Measurements from ENCODE around the gene NDEL1.

Gene NDEL1

DNA sequence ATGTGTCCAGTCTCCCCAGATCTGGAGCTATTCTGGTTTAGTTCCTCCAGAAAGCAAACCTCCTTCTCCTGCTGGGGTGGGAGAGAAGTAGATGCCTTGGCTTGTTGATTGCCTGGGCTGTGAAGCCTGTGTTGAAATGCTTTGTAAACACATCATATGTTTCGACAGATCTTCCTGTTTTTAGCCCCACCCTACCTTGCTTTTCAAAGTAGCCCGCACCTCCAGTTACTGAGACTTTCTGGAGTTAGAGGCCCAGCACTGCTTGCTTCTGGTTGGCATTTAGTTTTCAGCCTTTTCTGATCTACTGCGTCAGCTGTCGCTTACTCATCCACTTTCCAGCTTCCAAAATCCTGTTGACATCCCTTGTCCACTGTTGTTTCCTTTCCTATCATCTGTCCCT, 17.9 kb upstream of the NDEL1 start:
- DNase-seq, result peak; percentile 50

DNA sequence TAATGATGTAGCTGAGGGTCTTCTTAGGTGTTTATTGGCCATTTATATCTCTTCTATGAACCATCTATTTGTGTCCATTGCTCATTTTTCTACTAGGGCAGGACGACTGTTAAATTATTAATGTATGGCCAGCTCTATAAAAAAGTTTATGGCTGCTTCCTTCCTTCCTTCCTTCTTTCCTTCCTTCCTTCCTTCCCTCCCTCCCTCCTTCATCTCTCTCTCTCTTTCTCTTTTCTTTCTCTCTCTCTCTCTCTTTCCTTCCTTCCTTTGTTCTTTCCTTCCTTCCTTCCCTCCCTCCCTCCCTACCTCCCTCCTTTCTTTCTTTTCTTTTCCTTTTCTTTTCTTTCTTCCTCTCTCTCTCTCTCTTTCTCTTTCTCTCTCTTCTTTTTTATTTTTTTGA, 17.2 kb upstream of the NDEL1 start:
- DNase-seq, result no peak

DNA sequence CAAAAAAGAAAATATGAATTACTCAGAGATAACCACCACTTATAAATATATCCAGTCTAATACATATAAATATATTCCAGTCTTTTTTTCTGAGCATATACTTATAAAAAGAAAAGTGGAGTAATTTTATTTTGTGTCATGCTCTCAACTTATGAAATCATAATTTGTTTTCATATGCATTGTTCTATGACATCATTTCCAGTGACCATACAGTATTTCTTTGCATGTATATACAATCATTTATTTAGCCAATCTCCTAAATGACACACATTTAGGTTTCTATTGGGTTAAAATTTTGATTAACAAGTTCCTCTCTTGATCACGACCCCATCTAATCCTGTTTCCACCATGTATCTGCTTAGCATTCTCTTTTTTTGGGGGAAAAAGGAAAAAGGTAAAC, 16.4 kb upstream of the NDEL1 start:
- DNase-seq, result no peak

DNA sequence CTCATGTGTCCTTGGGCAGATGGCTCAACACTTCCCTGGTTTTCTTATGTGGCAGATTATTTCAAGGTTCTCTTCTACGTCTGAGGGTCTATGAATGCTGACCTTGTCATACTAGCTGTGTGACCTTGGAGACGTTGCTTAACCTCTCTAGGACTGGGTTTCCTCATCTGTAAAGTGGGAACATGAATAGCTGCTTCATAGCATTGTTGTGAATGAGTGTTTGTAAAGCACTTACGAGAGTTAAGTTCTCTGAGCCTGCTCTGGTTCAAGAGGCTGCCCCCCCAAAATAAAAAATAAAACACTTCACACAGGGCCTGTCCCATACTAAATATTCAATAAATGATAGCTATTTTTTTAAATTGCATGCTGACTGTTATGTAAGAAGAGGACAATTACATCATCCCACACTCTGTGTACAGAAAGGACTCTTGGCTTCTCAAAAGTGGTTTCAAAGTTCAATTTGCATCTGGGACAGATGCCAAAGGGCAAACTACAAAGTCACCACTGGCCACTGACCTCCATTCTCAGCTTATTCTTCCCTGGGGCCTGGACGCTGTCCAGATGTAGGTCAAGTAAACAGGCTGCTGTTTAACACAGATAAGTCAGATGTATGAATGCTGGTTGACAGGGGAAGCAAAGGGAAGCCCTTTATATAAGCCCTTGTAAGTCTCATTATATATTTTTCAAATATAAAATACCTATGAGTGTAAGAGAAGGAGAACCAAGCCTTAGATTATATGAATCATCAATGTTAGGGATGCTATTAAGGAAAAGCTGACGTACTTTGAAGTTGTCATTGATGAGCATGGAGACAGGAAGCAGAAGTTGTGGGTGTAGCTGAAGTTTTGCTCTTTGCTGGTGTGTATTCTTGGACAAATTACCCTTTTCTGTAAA, 15.4 kb upstream of the NDEL1 start:
- peak; percentile 13 for DNase-seq

DNA sequence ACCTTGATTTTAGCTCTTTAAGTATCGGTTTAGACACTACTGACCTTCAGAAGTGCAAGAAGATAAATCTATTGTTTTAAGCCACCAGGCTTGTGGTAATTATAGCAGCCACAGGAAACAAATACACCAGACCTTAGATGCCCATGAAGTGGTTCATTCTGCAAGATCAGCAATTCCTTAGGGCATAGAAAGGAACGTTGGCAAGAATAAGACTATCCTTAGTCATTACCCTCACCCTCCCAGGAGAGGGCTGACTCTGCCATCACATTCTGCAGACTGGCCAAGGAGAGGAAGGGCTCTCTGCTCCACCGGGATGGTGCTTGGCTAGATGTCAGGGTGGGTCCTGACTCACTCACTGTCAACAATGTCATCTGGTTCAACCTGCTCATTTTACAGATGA, 14.1 kb upstream of the NDEL1 start:
- DNase-seq, result no peak

DNA sequence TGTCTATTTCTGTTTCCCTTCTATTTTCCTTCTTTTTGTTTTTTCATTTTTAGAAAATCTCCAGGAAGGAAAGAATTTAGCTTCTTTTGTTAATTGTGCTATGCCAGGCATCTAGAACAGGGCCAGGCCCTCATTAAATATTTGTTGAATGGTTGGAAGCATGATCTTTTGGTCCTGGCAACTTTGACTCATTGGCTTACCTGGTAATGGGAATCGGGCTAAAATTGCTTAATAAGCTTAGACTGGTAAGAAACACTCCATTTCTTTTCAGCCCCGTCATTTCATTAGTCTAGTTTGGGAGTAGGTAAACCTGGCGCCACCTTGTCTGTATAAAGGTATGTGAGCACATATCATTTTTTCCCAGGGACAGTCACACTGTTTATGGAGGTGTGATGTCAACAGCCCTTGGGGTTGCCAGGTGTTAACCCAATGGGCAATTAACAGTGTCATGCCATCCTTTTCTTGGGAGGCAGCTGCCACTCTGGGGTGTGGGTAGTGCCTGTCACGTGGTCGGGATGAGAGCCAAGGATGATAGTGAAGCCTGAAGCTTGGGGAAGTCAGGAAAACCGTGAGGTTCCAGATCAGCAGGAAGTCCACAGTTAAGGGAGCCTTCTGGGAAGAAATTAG, 9.5 kb upstream of the NDEL1 start:
- no peak for DNase-seq

DNA sequence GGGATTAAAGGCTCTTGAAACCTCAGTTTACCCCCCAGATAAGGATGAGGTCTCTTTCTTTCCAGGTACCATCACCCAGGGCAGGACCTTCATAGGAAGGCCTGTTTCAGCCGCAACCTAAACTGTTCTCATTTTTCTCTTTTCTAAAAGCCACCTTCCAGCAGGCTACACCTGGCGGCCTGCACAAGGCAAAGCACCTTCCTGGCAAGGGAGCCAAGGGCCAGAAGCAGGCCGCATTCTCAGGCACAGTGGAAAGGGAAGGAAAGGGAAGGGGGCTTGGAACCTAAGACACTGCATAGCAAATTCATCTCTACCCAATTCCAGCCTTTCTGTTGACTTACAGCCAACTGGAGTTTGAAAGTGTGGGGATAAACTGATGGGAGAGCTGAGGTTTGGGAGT, 8.9 kb upstream of the NDEL1 start:
- DNase-seq, result no peak

DNA sequence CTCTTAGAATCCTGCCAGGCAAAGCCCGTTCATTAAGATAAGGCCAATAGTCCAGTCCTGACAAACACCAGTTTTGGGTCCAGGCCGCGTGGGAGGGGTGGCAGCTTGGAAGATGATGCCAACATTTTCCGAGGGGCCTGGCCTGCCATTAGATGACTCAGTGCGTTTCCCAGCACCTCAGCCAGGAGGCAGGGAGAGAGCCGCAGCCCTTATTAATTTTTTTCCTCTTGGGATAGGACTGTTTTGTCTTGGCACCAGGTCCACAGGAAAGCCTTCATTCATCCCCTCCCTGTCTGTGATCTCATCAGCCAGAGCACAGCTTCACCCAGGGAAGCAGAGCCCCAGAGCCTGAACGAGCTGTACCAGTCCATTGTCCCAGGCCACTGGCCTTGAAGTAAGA, 4.7 kb upstream of the NDEL1 start:
- DNase-seq, result no peak

DNA sequence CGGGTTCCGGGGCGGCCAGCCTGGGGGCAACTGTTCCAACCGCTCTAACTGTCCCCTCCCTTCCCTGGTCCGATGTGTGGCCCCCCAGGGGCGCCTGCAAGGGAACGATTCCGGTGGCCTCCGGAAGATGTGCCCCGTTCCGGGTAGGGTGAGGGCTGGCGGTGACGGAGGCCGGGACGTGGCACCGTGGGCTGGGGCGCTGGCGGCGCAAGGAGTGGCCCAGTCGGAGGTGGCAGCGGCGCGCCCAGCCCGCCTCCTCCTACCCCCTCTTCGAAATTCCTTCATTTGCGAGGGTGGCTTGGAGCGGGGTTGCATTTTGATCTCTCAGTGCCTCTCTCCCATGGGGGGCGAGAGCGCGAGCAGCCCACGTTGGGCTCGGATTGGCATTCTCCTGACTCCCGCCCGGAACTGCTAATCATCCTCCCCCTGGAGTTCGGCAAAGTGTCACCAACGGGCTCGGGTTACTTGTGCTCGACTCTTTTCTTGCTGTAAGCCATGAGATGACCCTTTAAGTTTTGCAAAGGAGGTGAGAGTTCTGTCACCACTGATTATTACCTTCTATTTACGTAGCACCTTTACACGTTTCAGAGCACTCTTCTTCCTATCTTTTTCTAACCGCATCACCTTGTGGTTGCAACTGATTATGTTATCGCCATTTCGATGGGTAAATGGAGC, 622 bp downstream of the NDEL1 start:
- peak; percentile 46 for DNase-seq

DNA sequence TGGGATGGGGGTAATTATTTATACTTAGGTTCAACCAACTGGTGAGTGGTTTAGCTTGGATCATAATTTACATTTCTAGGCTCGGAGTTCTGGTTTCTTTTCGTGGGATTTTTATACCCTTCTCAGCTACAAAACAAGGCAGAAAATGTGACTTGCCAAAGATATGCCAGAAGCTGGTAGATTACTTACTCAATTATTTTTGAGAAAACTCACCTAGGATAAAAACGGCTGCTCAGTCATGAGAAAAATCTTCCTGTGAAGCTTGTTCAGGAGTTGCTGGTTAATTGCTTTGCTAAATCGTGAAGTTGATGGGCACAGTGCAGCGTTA, 1.1 kb downstream of the NDEL1 start:
- no peak for DNase-seq

DNA sequence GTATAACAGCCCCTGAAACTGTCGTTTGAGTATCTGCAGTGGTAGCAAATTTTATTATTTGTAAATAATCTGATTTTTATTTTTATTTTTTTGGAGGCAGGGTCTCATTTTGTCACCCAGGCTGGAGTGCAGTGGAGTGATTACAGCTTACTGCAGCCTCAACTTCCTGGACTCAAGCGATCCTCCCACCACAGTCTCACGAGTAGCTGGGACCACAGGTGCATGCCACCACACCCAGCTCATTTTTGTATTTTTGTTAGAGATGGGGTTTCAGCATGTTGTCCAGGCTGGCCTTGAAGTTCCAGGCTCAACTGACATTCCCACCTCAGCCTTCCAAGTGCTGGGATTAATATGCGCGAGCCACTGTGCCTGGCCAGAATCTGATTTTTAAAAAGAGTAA, 2.8 kb downstream of the NDEL1 start:
- DNase-seq, result no peak

DNA sequence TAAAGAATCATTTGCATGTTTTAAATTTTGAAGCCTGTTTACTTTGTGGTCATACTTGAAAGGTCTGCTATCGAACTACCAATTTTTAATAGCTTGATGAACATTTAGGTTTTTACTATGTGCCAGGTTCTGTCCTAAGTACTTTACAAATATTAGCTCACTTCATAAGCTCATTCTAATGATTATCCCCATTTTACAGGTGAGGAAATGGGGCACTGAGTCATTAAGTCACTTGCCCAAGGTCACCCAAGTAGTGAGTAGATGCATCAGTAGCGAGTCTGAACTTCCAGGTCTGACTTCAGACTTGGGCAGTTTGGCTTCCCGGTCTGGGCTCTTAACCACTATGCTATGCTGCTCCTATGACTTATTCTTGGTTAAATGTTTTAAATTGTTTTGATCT, 4.0 kb downstream of the NDEL1 start:
- DNase-seq, result no peak

DNA sequence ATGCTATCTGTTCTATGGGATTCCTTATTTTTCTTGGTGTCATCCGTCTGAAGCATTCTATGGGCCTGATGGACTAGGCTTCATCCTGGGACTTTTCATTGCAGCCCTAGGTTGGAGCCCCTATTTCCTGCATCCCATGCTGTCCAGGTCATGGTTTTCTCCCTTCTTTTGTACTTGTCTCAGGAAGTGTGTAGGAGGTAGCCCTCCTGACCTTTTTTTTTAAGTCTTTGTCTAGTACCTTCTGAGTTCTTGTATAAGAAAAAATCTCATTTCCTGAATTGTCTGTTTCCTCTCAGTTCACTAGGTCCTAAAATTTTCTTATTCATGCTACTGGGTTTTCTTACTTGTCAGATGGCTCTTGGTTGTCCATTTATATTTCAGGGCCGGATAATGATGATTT, 6.0 kb downstream of the NDEL1 start:
- no peak for DNase-seq

DNA sequence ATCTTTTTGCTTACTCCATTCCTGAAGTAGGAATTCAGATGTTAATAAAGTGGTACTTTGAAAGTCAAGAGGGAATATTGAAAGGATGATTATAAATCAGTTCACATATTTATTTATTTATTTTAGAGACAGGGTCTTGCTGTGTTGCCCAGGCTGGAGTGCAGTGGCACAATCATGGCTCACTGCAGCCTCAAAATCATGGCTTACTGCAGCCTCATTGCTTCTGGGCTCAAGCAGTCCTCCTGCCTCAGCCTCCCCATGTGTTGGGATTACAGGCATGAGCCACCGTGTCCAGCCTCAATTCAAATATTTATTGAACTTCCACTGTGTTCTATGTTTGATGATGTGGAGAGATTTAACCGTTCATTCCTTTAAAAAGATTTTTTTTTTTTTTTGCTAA, 6.6 kb downstream of the NDEL1 start:
- DNase-seq, result no peak

DNA sequence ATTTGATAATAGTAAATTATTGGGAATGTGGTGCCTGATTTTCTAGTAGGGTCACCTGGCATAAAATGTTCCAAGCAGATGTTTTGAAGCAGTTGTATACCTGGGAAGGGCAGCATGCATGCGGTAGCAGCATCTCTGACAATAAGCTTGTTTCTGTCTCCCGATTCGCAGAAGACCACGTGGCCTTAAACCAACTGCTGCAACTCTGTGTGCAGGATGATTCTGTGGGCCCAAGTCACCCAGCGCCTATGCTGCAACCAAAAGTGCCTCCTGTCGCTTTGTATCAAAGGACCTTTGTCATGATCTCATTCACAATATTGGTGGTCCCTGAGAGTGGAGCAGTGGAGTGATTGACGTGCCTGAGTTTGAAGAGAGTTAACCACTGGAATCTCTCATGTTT, 8.1 kb downstream of the NDEL1 start:
- DNase-seq, result no peak

DNA sequence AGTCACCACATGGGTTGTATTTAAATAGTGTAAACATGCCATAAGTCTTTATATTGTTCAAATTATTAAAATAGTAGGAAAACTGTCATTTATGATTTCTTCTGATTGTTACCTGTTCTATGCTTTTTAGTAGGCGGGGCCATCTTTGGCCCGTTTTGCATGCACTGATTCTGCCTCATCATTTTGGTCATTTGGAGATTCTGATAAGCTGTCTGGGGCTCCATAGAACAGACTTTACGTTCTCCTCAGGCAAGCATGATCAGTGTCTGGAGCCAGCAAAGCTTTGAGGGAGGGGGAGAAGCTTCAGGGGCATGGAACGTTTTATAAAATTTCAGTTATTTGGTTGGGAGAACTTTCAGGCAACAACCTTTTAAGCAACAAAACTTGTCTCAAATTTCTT, 8.8 kb downstream of the NDEL1 start:
- no peak for DNase-seq

DNA sequence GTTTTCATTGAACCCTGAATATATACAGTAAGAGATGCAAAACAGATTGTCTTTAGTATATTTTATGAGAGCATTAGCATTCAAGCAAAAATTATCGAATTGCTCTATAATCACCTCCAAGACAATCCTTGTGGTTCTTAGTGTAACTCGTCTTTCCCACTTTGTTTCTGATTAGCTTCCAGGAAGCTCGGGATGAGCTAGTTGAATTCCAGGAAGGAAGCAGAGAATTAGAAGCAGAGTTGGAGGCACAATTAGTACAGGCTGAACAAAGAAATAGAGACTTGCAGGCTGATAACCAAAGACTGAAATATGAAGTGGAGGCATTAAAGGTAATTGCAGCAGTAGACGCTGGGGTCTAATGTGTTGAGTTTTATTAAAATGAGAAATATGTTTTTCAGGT, 9.9 kb downstream of the NDEL1 start:
- DNase-seq, result no peak

DNA sequence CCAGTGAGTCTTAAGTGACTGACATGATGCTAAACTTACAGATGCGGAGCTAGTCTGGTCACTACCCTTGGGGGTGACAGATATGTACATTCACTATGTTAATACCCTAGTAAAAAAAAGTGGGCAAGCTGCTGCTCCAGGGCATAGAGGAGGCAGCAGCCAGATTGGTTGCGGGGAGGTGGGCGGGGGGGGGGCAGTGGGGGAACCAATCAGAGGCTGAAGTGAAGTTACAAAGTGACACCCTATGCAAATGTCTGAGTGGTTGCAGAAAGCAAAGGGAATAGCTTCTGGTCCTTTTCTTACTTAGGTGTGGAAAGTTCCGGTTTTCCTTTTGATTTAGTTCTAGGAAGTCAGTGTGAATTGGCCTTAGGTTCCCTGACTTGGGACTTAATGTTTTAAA, 12.1 kb downstream of the NDEL1 start:
- DNase-seq, result no peak

DNA sequence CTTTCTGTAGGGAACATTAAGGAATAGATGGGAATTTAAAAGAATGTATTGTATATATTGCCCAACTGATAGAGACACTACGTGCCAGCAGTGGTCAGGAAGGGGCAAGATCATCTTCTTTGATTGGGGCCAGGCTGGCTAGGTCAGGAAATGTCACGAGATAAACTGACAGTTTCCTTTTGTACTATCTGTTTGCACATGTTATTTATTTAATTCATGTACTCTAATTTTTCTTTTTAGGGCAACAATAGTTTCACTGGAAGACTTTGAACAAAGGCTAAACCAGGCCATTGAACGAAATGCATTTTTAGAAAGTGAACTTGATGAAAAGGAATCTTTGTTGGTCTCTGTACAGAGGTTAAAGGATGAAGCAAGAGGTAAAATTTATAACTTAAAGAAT, 12.6 kb downstream of the NDEL1 start:
- DNase-seq, result no peak

DNA sequence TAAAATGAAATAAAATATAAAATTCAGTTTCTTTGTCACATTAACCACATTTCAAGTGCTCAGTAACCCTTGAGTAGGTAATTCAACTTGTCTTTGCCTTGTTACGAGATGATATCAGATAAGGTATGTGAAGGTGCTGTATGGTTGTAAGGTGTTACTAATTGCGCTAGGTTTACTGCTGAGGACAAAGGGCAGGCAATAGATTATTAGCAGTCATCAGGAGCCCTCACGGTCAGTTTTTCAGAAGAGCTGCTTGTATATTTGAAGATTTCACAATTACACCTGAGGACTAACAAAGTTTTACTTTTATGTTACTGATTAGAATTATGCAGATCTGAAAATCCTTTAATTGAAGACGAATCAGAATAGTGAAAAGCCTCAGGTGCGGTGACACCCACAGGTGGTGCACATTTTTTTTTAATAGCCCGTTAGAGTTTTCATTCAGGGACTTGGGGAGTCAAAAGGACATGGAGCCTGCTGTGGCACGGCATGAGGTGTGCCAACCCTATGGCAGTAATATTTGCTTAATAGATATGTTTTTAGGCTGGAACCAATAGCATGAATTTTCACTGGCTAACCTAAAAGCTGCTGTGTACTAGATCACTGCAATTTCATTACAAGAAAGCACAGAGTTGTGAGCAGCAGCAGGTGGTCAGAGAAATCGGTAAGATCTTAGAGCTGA, 16.4 kb downstream of the NDEL1 start:
- no peak for DNase-seq

DNA sequence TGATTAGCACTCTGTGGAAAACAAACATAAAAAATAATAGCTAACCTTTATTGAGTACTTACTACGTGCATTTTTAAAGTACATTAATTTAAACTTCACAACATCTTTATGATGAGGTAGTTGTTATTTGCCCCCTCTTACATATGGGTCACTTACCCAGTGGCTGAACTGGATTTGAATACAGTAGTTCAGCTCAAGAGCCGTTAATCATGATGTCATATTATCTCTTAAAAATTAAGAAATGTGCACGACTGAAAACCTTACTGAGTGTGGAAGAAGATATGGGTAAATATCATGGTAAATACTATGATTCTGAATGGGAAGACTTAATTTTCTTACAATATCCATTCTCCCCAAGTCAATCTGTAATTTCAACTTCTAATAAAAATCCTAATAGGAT, 17.6 kb downstream of the NDEL1 start:
- no peak for DNase-seq

DNA sequence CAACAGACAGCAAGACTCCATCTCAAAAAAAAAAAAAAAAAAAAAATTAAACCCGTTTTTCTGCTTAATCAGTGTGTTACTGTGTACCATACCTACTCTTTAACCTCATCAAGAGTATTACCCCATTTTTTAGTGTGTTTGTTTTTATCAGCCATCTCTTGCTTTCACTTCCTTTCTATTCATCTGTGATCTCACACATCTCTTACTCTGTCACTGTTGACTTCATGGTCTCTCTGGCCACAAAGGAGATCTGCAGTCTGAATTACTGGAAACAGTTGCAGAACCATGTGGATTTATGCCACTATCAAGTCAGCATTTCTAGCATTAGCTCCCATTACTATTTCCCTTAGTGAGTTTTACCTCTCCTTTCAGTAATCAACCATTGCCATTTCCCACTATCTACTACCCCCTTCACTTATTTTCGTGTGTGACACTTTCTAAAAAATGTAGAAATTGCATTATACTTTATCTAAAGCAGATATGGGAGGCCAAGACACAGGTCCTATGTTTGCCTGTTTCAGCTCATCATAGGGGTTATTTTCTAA, 20.1 kb downstream of the NDEL1 start:
- no peak for DNase-seq

DNA sequence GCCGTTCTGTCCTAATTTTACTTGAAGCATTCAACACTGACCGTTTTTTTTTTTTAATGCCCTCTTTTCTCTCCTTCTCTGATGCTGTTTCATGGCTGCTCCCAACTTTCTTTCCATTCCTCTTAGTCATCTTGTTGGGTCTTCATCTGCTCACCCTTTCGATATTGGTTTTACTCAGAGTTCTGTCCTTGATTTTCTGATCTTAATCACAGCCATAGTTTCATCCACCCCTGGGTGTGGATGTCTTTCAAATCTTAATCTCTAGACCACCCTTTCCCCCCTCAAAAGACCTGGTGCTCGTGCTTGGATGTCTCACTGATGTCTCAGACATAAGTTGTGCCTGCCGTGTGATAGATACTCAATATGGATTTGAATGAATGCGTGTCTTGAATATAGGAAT, 22.4 kb downstream of the NDEL1 start:
- DNase-seq, result no peak

DNA sequence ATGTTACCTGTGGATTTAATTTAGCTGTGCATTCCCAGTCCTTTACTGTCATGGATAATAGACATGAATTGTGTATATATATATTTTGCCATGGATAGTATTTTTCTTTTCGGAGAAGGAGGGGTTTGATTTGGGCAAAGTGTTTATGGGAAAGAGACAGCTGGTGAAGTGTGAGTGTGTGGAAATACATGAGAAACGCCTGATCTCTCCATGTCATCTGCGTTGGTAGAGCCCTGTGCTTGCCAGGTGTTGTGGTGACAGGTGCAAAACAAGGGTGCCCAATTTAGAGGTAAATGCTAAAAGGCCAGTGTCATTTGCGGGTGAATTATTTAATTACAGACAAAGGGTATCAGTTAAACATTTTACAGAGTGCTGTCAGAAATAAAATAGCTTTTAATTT, 23.4 kb downstream of the NDEL1 start:
- no peak for DNase-seq
